HG03103 (cell line): ENCODE measurements around the gene MED13L.

Source experiments
- ATAC-seq: cut with Tn5 transposase; IDR thresholded peaks from one replicate; pipeline ENCODE4 v1.9.1; 2021; ENCODE audit warnings: low read depth; ENCODE audit not compliant: unreplicated experiment

The MED13L gene

DNA sequence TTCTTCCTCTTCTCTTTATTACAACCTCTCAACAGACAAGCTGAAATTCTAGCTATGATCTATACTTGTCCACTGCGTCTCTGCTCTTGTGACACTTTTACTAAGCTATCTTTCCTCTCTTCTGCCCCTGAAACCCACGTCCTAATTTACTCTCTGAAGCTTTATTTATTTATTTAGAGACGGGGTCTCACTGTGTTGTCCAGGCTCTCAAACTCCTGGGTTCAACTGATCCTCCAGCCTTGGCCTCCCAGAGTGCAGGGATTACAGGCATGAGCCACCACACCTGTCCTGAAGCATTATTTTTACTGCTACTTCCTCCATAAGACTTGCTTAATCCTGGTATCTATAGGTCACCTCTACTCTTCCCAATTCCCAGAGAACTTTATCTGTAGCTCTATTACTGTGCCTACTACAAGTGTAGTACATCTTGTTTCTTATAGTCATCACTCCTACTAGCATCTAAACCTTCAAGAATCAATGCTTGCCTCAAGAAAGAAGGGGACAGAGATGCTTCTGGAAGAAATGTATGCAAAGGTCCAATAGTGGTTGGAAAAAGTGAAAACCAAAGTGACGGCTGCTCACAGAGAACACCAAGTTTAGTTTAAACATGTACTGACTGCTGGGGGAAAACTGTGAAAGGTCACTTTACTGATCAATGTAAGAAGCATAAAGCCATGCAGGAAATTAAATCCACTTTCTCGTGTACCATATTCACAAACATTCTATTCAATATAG, 61.3 kb downstream of the MED13L start:
- ATAC-seq, result no peak

- ATAC-seq, result no peak
Observed at GRCh38 chr12:116215023-116215422, 62.5 kb downstream of the MED13L start.

- ATAC-seq, result no peak
Observed at GRCh38 chr12:116213885-116214527, 63.5 kb downstream of the MED13L start.

DNA sequence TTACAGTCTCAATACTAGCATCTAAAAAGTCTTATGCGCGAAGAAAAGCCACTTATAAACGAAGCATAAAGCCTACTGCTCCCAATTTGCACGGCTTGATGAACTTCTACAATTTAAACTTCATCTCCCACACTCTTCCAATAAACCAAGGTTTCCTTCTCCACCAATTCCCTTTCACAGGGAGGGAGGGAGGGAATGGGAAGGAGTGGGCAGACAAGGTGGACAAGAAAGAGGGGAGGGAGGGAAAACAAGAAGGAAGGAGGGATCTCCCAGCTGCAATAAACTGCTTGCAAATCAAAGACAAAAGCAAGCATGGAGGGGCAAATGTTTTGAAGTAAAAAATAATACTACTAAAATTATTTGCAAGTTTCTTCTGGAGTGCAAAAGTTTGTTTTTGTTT, 64.5 kb downstream of the MED13L start:
- no peak for ATAC-seq

DNA sequence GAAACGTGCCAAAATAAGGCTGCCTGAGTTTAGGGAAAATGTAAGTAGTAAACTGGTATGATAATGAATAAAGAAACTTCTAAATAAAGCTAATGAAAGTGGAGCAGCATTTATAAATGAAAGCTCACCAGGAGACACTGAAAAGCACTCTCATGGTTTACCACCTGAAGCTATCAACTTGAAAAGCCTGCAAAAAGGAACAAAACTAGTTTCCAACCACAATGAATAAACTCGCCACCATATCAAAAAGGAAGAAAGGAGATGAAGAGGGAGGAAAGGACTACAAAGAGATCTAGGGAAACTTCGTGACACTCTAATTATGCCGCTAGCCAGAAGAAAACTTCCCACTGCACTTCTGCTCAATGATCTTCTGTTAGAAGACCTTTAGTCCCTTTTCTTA, 66.7 kb downstream of the MED13L start:
- no peak for ATAC-seq

DNA sequence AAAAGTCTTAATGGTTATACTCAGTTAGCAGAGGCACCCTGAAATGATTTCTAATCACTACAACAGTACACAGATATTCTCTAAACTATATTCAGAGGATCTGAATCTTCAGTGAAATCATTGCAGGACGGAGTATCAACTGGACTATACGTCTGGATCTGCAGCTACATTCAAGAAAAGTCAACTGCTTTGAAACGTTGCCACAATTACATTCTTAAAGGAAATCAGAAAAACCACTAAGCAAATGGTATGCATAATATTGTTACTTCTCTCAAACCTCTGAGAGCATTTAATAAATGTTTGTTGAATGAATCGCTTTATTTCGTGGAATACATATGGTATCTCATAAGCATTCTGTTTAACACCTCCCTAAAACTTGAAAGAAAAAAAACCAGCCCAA, 67.4 kb downstream of the MED13L start:
- ATAC-seq, result no peak

DNA sequence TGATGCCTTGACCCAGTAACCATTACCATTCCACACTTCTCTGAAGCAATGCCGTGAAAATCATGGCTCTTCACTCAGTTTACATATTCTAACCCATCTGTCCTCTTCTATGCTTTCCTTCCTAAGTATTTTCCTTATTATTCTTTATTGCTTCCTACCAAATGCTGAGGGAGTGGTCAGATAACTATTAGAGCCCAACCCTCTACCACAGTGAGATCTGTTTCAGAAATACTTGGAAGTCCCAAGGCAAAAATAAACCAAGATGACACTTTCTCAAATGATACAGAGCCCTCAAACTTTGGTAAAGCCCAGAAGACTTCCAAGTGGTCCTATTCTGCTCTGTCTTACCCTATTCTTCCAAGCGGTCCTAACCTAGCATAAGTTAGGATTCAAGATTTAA, 68.0 kb downstream of the MED13L start:
- no peak for ATAC-seq

- ATAC-seq, result no peak
Observed at GRCh38 chr12:116207274-116207673, 70.2 kb downstream of the MED13L start.

- no peak for ATAC-seq
Observed at GRCh38 chr12:116206828-116207227, 70.7 kb downstream of the MED13L start.

- no peak for ATAC-seq
Observed at GRCh38 chr12:116204785-116205184, 72.7 kb downstream of the MED13L start.

DNA sequence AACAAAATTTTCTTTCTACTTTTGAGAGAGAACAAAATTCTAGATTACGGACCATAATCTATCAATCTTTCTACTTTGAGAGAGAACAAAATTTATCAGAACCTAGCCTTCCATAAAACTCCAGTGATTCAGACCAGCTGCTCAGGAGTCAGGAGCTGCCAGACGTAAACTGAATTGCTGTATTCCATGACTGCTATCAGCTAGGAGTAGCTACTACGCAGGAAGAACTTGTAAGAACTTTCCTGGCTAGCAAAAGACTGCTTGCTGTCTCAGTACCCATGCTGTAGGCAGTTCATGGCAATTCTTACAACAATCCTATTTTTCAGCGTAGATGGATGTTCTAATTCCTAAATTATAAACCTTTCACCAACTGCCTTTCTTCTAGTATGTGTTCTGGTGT, 73.3 kb downstream of the MED13L start:
- ATAC-seq, result no peak

GRCh38 chr12:116202940-116203339, 74.6 kb downstream of the MED13L start:
- no peak for ATAC-seq

DNA sequence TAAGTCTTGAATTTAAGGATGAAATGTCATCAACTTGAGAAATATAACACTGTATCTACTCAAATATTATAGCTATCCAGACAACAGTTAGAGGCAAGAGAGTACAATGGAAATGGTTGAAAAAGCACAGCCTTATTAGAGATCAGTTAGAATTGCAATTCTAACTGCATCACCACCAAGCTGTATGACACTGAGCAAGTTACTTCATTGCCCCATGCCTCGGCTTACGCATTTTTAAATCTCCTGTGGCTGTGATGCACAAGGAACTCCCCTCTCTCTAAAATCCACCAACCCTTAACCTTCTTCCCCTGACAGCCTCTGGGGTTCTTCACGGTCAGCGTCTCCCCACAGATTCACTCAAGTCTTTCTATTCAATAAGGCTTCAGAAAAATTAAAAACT, 75.1 kb downstream of the MED13L start:
- ATAC-seq, result no peak

DNA sequence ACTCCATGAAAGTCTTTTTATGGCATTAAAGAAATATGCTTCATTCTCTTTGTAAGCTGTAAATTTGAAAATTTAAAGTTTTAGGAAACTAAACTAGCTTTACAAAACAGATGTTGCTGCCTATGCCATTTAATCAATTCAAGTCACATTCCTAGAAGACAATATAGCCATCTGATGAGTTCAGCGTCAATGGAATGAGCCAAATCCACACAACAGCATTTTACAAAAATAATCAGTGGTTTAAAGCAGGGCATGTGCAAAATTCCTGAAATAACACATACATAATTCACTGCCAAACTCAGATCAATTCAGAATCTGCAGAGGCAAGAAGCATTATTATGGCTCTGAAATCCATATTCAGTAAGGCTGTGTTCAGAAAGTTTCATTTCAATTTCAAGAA, 75.6 kb downstream of the MED13L start:
- ATAC-seq, result no peak

- no peak for ATAC-seq
Observed at GRCh38 chr12:116201359-116201758, 76.1 kb downstream of the MED13L start.

- no peak for ATAC-seq
Observed at GRCh38 chr12:116200812-116201211, 76.7 kb downstream of the MED13L start.

GRCh38 chr12:116199160-116199706, 78.3 kb downstream of the MED13L start:
- ATAC-seq, result no peak

- no peak for ATAC-seq
Observed at GRCh38 chr12:116196752-116197718, 80.5 kb downstream of the MED13L start.

DNA sequence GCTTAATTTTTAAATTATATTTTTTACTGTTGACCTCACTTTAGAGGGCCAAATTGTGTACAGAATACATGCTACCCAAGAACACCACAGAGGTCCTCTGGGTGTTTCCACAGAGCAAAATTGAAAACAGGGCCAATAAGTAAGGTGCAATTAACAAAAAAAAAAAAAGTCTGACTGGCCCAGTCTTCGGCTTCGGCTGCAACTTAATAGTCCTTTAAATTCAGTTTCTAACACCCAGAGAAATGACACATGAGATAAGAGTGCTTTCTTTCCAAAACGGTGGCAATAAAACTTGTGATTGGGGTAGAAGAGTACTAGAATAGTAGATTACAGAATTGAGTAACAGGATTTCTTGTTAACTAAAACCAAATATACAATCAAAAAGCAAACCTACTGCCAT, 81.3 kb downstream of the MED13L start:
- ATAC-seq, result no peak

DNA sequence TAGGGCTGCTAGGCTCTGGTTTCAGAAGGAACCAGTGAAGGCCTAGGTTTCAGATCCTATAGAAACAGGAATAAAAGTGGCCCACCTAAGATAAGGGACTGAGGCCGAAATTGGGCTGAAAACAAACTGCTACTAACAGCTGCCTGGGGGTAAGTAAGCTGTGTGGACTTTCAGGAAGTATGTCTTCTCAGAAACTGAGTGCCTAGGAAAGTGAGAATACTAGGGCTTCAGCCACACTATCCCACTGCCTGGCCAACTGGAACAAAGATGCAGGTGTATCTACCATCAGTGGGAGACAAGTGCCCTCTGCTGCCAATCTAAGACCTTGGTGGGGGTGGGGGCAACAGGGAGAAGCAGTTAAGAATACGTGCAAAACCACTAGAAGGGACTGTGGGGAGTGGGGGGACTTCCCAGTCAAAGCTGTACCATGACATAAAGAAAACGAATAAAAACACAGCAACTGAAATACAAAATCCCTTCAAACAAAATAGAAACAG, 82.5 kb downstream of the MED13L start:
- peak; percentile 76 for ATAC-seq

- no peak for ATAC-seq
Observed at GRCh38 chr12:116189692-116190091, 87.8 kb downstream of the MED13L start.
